ENCODE data around the gene MPP2. TPM values are rescaled to one million over a fixed set of nuclear protein-coding genes. Genes with fewer than 3 reads are reported as not detected.

The MPP2 gene
- total RNA-seq, 1 experiment from 2014 or later: 2.6 TPM

DNA sequence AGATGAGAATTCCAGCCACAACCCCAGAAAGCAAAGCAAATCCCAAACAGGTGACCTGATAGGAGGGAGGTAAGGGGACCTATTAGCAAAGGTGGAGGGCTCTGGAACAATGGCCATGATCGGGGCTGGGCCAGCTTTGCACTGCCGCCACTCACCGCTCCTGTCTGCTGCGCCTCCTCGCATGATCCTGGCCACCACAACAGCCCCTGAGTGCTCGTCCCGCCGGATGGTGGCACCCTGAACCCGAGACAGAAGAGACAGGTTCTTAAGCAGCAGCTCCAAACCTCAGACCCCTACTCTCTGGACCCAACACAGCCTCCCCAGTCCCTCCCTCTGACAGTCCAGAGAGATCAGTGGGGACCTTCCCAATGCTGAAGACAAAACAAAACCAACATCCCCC lies 79.7 kb downstream of the MPP2 start:
- no peak for DNase-seq (ENCODE audit: low spot score)
- ChIA-PET CTCF (no interaction called here), POLR2A (ENCODE audit: low non-redundant PET) (no interaction called here)
- intact Hi-C loops (cut with micrococcal nuclease; ENCODE audit: unreplicated experiment): no loop called here
- no peaks in the 10 kb centered on the region for H3K36me3 ChIP-seq (ENCODE audit: insufficient read depth, low read length, poor library complexity, severe bottlenecking)
- H3K27ac ChIP-seq (ENCODE audit: low read depth, low read length, poor library complexity, severe bottlenecking): no peak overlapping the region
- TF ChIP-seq CTCF (conservative IDR thresholded peaks at IDR 0.05; ENCODE audit: low read depth, low read length): no peak
- TF ChIP-seq EZH2 (IDR thresholded peaks at IDR 0.05; ENCODE audit: borderline replicate concordance, low read depth, low read length, poor library complexity, severe bottlenecking): no peak
- H3K4me1 ChIP-seq (ENCODE audit: insufficient read depth, low read length, poor library complexity, severe bottlenecking): no peaks in the 10 kb centered on the region
- no peaks in the 10 kb centered on the region for H3K27me3 ChIP-seq (replicated peaks; ENCODE audit: insufficient read depth, low read depth, low read length, poor library complexity)
- no TSS peak for BruUV-seq (replicated peaks)
- H3K9me3 ChIP-seq (ENCODE audit: low read depth, low read length, poor library complexity, severe bottlenecking): no peaks in the 10 kb centered on the region
- H3K4me3 ChIP-seq (ENCODE audit: low read depth, low read length, poor library complexity, severe bottlenecking): no peak overlapping the region

DNA sequence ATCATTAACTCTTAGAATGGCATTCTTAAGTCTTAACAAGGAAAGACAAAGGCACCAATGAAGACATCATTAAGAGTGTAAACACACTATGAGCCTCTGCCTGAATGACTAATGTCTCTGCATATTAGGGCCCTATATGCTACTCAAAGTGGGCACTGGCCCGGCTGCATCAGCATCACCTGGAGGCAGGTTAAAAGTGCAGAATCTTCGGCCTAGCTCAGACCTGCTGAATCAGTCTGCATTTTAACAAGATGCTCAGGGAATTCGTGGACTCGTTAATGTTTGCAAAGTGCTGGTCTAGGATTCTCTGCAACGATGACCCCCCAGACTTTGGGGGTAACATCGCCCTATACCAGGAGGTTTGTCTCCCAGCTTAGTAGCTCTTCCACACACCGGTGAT lies 81.1 kb downstream of the MPP2 start:
- ChIA-PET CTCF (no interaction called here), POLR2A (ENCODE audit: low non-redundant PET) (no interaction called here)
- intact Hi-C loops (cut with micrococcal nuclease; ENCODE audit: unreplicated experiment): no loop called here

GRCh38 chr17:43825567-43825966 lies 81.8 kb downstream of the MPP2 start:
- Histone ChIP-seq H3K36me3 (ENCODE audit: insufficient read depth, low read length, poor library complexity, severe bottlenecking) (no peaks in the 10 kb centered on the region), H3K27me3 (replicated peaks; ENCODE audit: insufficient read depth, low read depth, low read length, poor library complexity) (no peaks in the 10 kb centered on the region), H3K4me3 (ENCODE audit: low read depth, low read length, poor library complexity, severe bottlenecking) (no peak overlapping the region), H3K4me1 (ENCODE audit: insufficient read depth, low read length, poor library complexity, severe bottlenecking) (no peaks in the 10 kb centered on the region), H3K27ac (ENCODE audit: low read depth, low read length, poor library complexity, severe bottlenecking) (no peak overlapping the region), H3K9me3 (ENCODE audit: low read depth, low read length, poor library complexity, severe bottlenecking) (no peaks in the 10 kb centered on the region)
- BruUV-seq (replicated peaks): no TSS peak
- TF ChIP-seq EZH2 (IDR thresholded peaks at IDR 0.05; ENCODE audit: borderline replicate concordance, low read depth, low read length, poor library complexity, severe bottlenecking) (no peak), CTCF (conservative IDR thresholded peaks at IDR 0.05; ENCODE audit: low read depth, low read length) (no peak)
- POLR2A ChIA-PET (ENCODE audit: low non-redundant PET): no interaction called here
- no peak for DNase-seq (ENCODE audit: low spot score)
- intact Hi-C loops (cut with micrococcal nuclease; ENCODE audit: unreplicated experiment): no loop called here
- CTCF ChIA-PET: no interaction called here

More for the DNA sequence above, 81.1 kb downstream of the MPP2 start:
- H3K27ac ChIP-seq (ENCODE audit: low read depth, low read length, poor library complexity, severe bottlenecking): no peak overlapping the region
- no TSS peak for BruUV-seq (replicated peaks)
- H3K9me3 ChIP-seq (ENCODE audit: low read depth, low read length, poor library complexity, severe bottlenecking): no peaks in the 10 kb centered on the region
- no peaks in the 10 kb centered on the region for H3K4me1 ChIP-seq (ENCODE audit: insufficient read depth, low read length, poor library complexity, severe bottlenecking)
- H3K27me3 ChIP-seq (replicated peaks; ENCODE audit: insufficient read depth, low read depth, low read length, poor library complexity): no peaks in the 10 kb centered on the region
- H3K4me3 ChIP-seq (ENCODE audit: low read depth, low read length, poor library complexity, severe bottlenecking): no peak overlapping the region
- H3K36me3 ChIP-seq (ENCODE audit: insufficient read depth, low read length, poor library complexity, severe bottlenecking): no peaks in the 10 kb centered on the region
- TF ChIP-seq EZH2 (IDR thresholded peaks at IDR 0.05; ENCODE audit: borderline replicate concordance, low read depth, low read length, poor library complexity, severe bottlenecking) (no peak), CTCF (conservative IDR thresholded peaks at IDR 0.05; ENCODE audit: low read depth, low read length) (no peak)
- no peak for DNase-seq (ENCODE audit: low spot score)

Other genes with a start within 250 kb of the MPP2 start
- 0.82 and 1.1 TPM in 2 replicates for gene MEOX1, start 245.6 kb downstream of the MPP2 start, total RNA-seq (2021)
- not detected in 2 replicates for gene SOST, start 148.7 kb downstream of the MPP2 start, total RNA-seq (2021)
- gene DUSP3, start 128.6 kb downstream of the MPP2 start, total RNA-seq (2021): 20.4 and 22.9 TPM in 2 replicates
- gene CFAP97D1, start 127.1 kb downstream of the MPP2 start, total RNA-seq (2021): not detected in 2 replicates
- 5.7 and 7.7 TPM in 2 replicates for gene MPP3, start 74.4 kb downstream of the MPP2 start, total RNA-seq (2021)
- gene CD300LG, start 60.4 kb downstream of the MPP2 start, total RNA-seq (2021): not detected in 2 replicates
- not detected in 2 replicates for gene PPY, start 34.9 kb upstream of the MPP2 start, total RNA-seq (2021)
- not detected in 2 replicates for gene PYY, start 46.4 kb upstream of the MPP2 start, total RNA-seq (2021)
- gene NAGS, start 97.1 kb upstream of the MPP2 start, total RNA-seq (2021): 0.24 and 0.50 TPM in 2 replicates
- 12.7 TPM in 2 replicates for gene TMEM101, start 107.4 kb upstream of the MPP2 start, total RNA-seq (2021)
- 47.5 and 52.5 TPM in 2 replicates for gene LSM12, start 159.1 kb upstream of the MPP2 start, total RNA-seq (2021)
- gene G6PC3, start 163.2 kb upstream of the MPP2 start, total RNA-seq (2021): 47.0 and 57.9 TPM in 2 replicates
- 16.9 and 27.1 TPM in 2 replicates for gene HDAC5, start 216.1 kb upstream of the MPP2 start, total RNA-seq (2021)
- 13.5 and 14.7 TPM in 2 replicates for gene HROB, start 234.4 kb upstream of the MPP2 start, total RNA-seq (2021)